ENCODE measurements around the gene RPAP3.

DNA sequence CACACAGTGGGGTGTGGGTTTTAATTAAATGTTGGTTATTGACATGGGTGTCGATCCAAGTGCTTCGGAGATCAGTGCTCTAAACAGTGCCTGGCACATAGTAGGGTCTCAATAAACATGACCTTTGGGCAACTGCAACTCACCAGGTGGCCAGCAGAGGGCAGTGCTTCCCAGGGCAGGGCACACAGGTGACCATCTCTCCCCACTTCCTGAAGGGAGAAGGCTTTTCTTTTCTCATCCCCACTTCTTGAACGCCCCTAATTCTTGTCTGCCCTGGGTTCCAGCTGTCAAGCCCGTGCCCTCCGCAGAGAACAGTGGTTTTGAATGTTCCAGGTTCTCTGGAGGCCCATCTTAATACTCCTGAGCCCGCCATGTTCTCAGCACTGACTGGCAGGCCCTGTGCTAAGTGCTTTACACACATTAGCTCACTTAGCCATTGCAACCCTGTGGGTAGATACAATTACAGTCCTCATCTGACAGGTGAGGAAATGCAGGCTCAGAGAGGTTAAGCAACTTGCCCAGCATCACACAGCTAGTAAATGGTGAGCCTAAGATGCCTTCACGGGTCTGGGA, 36.5 kb upstream of the RPAP3 start:
- TF ChIP-seq, protein P1, sequence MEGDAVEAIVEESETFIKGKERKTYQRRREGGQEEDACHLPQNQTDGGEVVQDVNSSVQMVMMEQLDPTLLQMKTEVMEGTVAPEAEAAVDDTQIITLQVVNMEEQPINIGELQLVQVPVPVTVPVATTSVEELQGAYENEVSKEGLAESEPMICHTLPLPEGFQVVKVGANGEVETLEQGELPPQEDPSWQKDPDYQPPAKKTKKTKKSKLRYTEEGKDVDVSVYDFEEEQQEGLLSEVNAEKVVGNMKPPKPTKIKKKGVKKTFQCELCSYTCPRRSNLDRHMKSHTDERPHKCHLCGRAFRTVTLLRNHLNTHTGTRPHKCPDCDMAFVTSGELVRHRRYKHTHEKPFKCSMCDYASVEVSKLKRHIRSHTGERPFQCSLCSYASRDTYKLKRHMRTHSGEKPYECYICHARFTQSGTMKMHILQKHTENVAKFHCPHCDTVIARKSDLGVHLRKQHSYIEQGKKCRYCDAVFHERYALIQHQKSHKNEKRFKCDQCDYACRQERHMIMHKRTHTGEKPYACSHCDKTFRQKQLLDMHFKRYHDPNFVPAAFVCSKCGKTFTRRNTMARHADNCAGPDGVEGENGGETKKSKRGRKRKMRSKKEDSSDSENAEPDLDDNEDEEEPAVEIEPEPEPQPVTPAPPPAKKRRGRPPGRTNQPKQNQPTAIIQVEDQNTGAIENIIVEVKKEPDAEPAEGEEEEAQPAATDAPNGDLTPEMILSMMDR (IDR thresholded peaks at IDR 0.05): peak in 1 of 3 donors; percentile 75
- no peak for TF ChIP-seq POLR2A (IDR thresholded peaks at IDR 0.05)
